Ascending aorta (tissue), 2 donors: ENCODE measurements around the gene GAD2. TPM values are rescaled to one million over a fixed set of nuclear protein-coding genes. Genes with fewer than 3 reads are reported as not detected.

Experiments
- DNase-seq, 2 donors: peaks; one replicate each; pipeline ENCODE4 v3.0.0-alpha.2; 2019; ENCODE audit warnings: low spot score in 2 of 2
- H3K27ac ChIP-seq, 2 donors: fragments of 200-600 bp; sonication (generic); one replicate each; pipeline ENCODE4 v1.5.1; 2016 to 2017; ENCODE audit warnings: mild to moderate bottlenecking in 1 of 2
- H3K27me3 ChIP-seq: fragments of 200-600 bp; sonication (generic); one replicate; pipeline ENCODE4 v1.5.1; 2017
- H3K36me3 ChIP-seq, 2 donors: fragments of 200-600 bp; sonication (generic); one replicate each; pipeline ENCODE4 v1.5.1; 2016
- H3K4me1 ChIP-seq, 2 donors: fragments of 200-600 bp; sonication (generic); one replicate each; pipeline ENCODE4 v1.5.1; 2016 to 2017; ENCODE audit warnings: mild to moderate bottlenecking in 1 of 2
- H3K4me3 ChIP-seq, 2 donors: fragments of 200-600 bp; sonication (generic); one replicate each; pipeline ENCODE4 v1.5.1; 2016 to 2017; ENCODE audit warnings: mild to moderate bottlenecking in 1 of 2
- H3K9me3 ChIP-seq, 2 donors: fragments of 200-600 bp; sonication (generic); one replicate each; pipeline ENCODE4 v1.5.1; 2016
- intact Hi-C: fragments of 100-400 bp; cut with DNase I; formaldehyde crosslinking; loops from one replicate; pipeline ENCODE4 v1.15.1; 2023
- total RNA-seq: library from RNA; depleted of rRNA; stranded (reverse); fragments of >200 nt; gene quantifications from one replicate; pipeline ENCODE4 v1.1.0, GENCODE V29; 2016
- TF ChIP-seq, protein P1 (sequence below), 3 experiments: fragments of 200-600 bp in 2 of 3; fragments of 450-650 bp in 1 of 3; sonication (generic) in 2 of 3; IDR thresholded peaks; one replicate each; pipeline ENCODE4 v1.5.1; 2016 to 2019; ENCODE audit warnings: antibody characterized with exemption in 3 of 3, mild to moderate bottlenecking in 1 of 3, moderate library complexity in 1 of 3

Gene GAD2
- total RNA-seq, 1 donor from 2014 or later: not detected

DNA sequence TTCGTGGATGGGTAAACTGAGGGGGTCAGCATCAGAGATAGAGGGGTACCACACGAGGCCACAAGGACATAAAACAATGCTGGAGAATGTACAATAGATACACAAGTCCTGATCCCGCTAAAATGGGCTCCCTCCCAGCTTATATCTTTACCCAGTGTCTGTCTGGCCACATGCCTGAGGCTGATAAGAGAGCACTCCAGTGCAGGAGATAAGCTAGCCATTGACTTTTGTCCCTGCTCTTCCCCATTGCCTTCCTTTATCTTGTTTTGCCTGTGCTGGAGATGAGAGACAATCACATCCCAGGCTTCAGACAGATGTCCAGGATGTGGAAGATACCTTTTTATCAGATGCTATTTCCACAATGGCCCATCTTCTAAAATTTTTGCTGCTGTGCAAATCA lies 6.0 kb downstream of the GAD2 start:
- intact Hi-C loops: no loop called here
- no peak for DNase-seq
- Histone ChIP-seq H3K4me3 (no peak overlapping the region), H3K36me3 (no peaks in the 10 kb centered on the region), H3K9me3 (no peaks in the 10 kb centered on the region), H3K27me3 (peaks cover 7% of the 10 kb centered on the region), H3K27ac (no peak overlapping the region), H3K4me1 (no peaks in the 10 kb centered on the region)
- TF ChIP-seq, protein P1, sequence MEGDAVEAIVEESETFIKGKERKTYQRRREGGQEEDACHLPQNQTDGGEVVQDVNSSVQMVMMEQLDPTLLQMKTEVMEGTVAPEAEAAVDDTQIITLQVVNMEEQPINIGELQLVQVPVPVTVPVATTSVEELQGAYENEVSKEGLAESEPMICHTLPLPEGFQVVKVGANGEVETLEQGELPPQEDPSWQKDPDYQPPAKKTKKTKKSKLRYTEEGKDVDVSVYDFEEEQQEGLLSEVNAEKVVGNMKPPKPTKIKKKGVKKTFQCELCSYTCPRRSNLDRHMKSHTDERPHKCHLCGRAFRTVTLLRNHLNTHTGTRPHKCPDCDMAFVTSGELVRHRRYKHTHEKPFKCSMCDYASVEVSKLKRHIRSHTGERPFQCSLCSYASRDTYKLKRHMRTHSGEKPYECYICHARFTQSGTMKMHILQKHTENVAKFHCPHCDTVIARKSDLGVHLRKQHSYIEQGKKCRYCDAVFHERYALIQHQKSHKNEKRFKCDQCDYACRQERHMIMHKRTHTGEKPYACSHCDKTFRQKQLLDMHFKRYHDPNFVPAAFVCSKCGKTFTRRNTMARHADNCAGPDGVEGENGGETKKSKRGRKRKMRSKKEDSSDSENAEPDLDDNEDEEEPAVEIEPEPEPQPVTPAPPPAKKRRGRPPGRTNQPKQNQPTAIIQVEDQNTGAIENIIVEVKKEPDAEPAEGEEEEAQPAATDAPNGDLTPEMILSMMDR (IDR thresholded peaks at IDR 0.05): no peak

DNA sequence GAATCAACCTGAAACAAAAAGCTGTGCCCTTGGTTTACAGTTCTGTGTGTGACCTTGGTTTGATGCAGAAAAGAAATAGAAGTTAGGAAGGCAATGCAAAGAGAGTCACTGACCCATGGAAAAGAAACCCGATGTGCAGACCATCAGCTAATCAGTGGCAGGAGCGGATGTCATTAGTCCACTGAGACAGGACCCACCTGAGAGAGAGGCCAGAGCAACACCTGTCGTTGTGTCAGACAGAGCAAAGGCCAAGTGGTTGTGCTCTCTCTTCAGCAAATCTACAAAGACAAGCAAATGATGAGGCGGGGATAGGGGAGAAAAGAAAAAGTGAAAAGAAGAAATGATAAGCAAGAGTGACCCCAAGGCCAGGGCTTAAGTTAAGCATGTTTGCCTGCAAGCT lies 8.7 kb downstream of the GAD2 start:
- H3K4me3 ChIP-seq: no peak overlapping the region
- H3K4me1 ChIP-seq: no peaks in the 10 kb centered on the region
- no peaks in the 10 kb centered on the region for H3K27me3 ChIP-seq
- H3K27ac ChIP-seq: no peak overlapping the region
- TF ChIP-seq, protein P1 (IDR thresholded peaks at IDR 0.05): no peak
- no peaks in the 10 kb centered on the region for H3K9me3 ChIP-seq
- intact Hi-C loops: no loop called here
- no peaks in the 10 kb centered on the region for H3K36me3 ChIP-seq
- DNase-seq: no peak

DNA sequence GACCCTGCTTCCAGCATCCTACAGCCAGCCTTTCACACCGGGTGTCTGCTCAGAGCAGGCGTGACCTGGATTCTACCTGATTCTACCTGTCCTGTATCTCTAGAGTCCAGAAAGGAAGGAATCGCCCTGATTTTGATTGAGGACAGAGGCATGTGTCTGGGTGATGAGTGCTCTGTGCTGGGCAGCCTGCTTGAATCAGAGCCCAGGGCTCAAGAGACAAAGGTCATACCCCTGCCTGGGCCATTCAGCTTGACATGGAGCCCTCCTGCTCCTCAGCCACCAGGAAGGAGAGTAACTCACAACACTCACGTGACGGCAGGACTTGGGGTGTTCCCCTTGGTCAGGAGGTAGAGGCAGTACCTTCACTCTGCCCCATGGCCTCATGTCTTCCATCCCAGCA lies 11.2 kb downstream of the GAD2 start:
- H3K27me3 ChIP-seq: no peaks in the 10 kb centered on the region
- H3K4me1 ChIP-seq: no peaks in the 10 kb centered on the region
- intact Hi-C loops: no loop called here
- no peaks in the 10 kb centered on the region for H3K36me3 ChIP-seq
- TF ChIP-seq, protein P1 (IDR thresholded peaks at IDR 0.05): no peak
- no peak for DNase-seq
- H3K4me3 ChIP-seq: no peak overlapping the region
- H3K9me3 ChIP-seq: no peaks in the 10 kb centered on the region
- H3K27ac ChIP-seq: no peak overlapping the region

DNA sequence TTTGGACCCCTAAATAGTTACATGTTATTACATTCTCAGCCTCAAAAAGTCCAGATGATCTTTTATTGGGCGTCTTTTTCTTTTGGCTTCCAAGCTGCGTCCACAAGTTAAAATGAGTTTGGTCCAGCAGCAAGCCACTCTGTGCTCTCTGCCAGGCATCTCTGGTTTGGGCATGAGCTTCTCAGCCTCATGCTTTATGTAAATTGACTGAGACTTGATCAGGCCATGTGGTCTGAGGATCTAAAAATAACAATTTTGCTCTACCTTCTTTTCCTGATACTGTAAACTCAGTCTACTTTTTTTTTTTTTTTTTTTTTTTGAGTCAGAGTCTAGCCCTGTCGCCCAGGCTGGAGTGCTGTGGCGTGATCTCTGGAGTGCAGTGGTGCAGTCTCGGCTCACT lies 15.6 kb downstream of the GAD2 start:
- no peak for DNase-seq
- H3K4me1 ChIP-seq: no peaks in the 10 kb centered on the region
- no peaks in the 10 kb centered on the region for H3K9me3 ChIP-seq
- intact Hi-C loops: no loop called here
- H3K27me3 ChIP-seq: no peaks in the 10 kb centered on the region
- no peak overlapping the region for H3K27ac ChIP-seq
- no peaks in the 10 kb centered on the region for H3K36me3 ChIP-seq
- H3K4me3 ChIP-seq: no peak overlapping the region
- TF ChIP-seq, protein P1 (IDR thresholded peaks at IDR 0.05): no peak

DNA sequence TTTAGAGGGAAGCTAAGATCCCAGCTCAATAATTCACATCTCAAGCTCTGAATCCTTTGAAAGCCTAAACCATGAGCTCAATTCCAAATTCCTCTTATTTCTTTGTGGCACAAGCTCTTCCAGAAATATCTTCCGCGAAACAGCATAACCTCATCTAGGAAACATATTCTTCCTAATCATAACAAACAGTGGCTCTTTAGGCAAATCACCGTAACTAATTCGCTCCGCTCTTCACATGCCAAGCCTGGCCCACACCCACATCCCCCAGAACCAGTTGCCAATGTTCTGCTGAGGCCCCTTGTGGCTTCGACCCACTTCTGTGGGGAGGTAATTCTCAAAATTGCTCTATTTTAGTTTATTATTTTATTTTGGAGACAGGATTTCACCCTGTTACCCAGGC lies 19.2 kb downstream of the GAD2 start:
- DNase-seq: no peak
- H3K36me3 ChIP-seq: no peaks in the 10 kb centered on the region
- TF ChIP-seq, protein P1 (IDR thresholded peaks at IDR 0.05): no peak

DNA sequence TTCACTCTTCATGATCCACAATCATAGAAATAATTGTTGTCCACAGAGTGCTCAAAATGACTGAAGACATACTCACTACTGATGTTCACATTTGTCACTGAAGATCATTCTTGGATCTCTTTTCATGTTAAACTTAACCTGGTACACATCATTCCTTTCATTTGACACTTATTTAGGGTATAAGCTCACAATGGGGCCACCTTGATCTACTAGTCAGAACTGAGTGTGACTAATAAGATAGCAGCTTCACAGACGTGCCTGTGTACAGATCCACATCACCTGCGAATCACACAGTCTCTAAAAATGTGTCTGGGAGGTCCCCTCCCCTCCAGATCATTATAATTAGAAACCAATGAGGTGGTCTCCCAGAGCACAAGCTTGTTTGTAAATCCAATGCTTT lies 21.8 kb downstream of the GAD2 start:
- H3K9me3 ChIP-seq: no peaks in the 10 kb centered on the region
- H3K27ac ChIP-seq: no peak overlapping the region
- no peaks in the 10 kb centered on the region for H3K27me3 ChIP-seq
- intact Hi-C loops: no loop called here
- no peaks in the 10 kb centered on the region for H3K4me1 ChIP-seq
- no peak overlapping the region for H3K4me3 ChIP-seq
- H3K36me3 ChIP-seq: no peaks in the 10 kb centered on the region
- TF ChIP-seq, protein P1 (IDR thresholded peaks at IDR 0.05): no peak
- DNase-seq: no peak

More for the DNA sequence above, 19.2 kb downstream of the GAD2 start:
- intact Hi-C loops: no loop called here
- Histone ChIP-seq H3K27me3 (no peaks in the 10 kb centered on the region), H3K27ac (no peak overlapping the region), H3K9me3 (no peaks in the 10 kb centered on the region), H3K4me3 (no peak overlapping the region), H3K4me1 (no peaks in the 10 kb centered on the region)
